ENCODE measurements around the gene RABGAP1L.
"Not testable (repeated sequence)": the region's sequence is repeated elsewhere in the genome, so short reads cannot be mapped to it uniquely, and the experiment has no call there.

Gene RABGAP1L

DNA sequence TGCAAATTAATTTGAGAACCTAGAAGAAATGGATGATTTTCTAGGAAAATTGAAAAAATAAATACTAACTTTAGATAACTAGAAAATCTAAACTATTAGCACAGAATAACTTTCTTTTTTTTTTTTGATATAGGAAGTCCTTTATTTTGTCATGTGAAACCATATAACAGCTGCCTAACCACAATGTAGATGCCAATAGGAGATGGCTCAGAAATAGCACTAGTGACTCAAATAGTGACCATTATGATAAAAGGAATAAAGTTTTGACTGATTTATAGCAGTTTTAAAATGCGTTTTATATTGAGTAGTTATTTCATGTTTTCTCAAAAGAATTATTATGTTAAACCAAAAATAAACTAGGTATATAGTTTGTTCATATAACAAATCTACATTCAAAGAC is 682.4 kb downstream of the RABGAP1L start:
- DNase-seq, result no peak

DNA sequence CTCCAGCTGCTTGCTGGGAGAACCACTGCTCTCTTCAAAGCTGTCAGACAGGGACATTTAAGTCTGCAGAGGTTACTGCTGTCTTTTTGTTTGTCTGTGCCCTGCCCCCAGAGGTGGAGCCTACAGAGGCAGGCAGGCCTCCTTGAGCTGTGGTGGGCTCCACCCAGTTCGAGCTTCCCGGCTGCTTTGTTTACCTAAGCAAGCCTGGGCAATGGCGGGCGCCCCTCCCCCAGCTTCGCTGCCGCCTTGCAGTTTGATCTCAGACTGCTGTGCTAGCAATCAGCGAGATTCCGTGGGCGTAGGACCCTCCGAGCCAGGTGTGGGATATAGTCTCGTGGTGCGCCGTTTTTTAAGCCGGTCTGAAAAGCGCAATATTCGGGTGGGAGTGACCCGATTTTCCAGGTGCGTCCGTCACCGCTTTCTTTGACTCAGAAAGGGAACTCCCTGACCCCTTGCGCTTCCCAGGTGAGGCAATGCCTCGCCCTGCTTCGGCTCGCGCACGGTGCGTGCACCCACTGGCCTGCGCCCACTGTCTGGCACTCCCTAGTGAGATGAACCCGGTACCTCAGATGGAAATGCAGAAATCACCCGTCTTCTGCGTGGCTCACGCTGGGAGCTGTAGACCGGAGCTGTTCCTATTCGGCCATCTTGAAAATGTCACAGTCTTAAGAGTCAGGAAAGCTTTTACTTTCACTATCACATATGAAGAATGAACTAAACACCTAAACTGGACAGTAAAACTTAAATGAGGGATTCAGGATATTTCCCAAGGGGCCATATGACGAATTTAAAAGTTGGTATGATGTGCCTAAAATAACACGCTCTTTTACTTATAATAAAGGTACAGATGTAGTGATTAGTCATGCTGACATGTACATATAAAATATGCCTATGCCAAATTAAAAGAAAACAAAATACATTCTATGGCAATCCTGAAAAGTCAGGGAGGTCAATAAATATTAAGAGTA is 689.6 kb downstream of the RABGAP1L start:
- not testable (repeated sequence) for DNase-seq

DNA sequence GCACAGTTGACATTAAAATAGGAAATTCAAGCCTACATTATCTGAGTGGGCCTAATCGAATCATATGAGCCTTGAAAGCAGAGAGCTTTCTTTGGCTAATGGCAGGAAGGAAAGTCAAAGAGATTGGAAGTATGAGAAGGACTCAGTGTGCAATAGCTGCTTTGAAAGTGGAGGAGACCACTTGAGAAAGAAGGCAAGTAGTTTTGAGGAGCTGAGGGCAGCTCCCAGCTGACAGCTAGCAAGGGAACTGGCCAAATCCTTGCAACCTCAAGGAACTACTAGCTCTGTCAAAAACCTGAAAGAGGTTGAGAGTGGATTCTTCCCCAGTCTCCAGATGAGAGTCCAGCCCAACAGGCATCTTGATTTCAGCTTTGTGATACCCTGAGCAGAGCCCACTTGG is 691.4 kb downstream of the RABGAP1L start:
- no peak for DNase-seq

DNA sequence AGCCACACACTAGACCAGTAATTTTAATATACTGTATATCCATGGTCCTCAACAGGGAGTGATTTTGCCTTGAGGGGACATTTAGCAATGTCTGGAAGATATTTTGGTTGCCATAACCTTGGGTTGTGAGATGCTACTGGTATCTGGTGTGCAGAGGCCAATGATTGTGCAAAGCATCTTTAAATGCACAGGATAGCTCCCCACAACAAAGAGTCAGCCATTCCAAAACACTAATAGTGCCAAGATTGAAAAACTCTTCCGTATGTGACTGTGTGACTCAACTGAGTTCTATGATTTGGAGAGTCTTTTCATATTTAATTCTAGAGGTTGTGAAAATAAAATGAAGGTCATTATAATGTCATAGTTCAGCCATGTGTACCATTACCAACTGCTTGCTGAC is 699.0 kb downstream of the RABGAP1L start:
- no peak for DNase-seq

DNA sequence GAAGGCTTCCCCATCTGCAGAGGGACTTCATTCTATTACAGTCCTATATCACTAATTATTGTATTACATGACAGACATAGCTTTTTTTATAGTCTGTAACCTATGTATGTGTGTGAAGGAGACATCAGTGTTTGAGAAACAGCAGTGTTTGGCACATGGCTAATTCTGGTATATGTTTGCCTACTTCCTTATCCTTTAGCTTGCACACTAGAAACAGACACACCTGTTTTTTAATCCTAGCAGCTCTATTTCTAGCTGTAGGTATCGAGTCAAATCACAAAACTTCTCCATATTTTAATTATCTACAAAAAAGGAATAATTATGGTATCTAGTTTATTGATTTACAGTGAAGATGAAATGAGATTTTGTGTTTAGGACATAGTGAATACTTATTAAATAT is 711.0 kb downstream of the RABGAP1L start:
- no peak for DNase-seq

DNA sequence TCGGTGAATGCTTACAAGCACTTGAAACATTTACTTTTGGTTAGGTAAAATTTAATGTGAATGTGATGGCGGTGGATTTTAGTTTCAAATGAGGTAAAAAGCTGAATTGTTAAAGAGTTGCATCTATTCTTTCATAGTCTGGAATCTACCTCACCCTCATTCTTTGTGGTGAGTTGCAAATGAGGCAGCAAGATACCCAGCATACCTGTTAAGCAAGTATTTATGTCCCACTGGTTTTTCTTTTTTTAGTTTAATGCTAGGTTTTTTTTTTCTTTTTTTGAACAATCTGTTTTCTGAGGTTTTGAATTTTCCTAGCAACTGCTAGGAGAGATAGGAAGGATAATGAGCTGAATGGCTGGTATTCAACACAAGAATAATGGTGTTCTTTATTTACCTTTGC is 712.6 kb downstream of the RABGAP1L start:
- DNase-seq, result no peak

DNA sequence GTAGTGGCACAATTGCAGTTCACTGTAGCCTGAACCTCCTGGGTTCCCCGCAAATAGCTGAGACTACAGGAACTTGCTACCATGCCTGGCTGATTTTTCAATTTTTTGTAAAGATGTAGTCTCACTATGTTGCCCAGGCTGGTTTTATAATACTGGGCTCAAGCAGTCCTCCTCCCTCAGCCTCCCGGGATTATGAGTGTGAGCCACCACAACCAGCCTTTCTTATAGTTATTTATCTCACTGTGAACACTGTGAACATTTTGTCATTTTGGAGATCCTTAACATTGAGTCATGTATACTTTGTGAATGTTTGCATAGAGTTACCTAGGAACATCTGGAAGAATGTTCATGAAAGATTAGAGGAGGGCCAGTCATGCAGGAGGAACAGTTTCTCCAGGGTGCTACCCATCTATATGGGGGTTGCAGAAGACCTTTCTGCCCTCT is 713.3 kb downstream of the RABGAP1L start:
- DNase-seq, result no peak

DNA sequence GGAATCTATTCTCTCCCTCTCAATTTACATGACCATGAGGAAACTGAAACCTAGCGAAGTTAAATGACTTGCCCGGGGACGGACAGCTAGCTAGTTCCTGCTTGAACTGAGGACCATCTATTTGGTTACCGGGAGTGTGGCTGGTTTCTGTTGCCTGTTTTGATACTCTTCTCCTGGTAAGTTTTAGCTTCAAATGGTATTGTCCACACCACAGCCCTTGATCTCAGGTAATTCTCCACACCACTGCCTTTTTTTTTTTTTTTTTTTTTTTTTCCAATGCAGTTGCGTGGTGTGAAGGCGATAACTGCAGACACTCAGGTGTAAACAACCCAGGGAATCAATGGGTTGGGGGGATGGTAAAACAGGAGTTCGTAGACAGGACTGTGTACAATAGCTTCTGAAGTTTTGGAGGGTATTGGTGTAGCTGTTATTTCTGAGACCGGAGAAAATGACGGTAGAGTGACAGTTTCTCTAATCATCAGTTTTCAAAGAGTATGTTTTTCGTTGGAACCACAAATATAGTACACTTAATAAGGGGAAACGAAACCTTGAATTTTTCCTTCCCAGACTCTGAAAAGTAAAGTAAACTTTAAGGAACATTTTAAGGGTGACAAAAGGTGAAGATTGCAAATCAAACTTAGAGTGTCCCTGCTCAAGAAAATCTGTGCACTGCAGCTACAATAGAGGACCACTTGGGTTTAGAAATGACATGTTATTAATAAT is 715.2 kb downstream of the RABGAP1L start:
- no peak for DNase-seq

DNA sequence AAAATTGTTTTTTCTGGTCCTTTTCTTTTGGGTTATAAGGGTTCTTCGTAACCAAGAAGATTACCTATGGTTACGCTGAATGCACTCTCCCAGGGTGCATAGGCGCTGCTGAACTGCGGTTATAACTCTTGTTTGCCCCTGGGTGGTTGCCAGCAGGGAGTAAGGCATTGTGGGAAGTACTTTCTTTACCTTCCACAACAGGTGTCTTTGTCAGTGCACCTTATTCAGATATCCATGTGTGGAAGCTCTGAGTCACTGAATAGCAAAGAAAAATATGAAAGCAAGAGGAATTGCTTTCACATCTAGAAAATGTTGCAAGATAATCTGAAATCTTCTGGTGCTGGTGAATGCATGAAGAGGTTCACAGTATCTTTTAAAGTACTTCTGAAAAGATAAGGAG is 716.0 kb downstream of the RABGAP1L start:
- peak; percentile 15 for DNase-seq

DNA sequence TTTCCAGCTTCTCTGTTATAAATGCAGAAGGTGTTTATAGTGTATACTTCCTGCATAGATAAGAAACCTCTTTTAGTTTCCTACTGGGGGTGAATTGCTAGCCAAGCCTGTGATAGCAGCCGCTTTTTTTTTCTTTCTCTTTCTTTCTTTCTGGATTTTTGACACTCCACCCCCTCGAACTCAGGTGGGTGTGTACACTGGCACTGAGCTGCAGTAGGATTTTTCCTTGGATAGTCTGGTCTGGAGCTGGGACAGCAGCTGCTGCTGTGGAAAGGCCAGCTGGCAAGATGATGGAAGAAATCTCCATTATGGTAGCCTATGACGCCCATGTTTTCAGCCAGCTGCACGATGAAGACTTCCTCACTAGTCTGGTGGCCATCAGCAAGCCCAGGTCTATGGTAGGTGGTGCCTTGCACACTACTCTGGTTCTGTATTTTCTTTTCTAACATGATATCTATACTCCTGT is 717.9 kb downstream of the RABGAP1L start:
- no peak for DNase-seq

DNA sequence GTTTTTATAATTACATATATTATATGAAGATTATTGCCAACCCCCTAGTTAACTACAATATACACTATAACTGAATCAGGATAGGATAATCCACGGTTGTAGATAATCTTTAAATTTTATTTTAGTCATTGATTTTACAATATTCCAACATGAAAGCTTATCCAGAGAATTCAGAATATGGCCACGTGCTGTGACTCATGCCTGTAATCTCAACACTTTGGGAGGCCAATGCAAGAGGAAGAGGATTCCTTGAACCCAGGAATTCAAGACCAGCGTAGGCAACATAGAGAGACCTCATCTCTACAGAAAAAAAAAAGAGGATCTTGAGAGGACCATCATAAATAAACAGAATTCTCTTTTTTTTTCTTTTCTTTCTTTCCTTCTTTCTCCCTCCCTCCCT is 720.9 kb downstream of the RABGAP1L start:
- DNase-seq, result no peak

DNA sequence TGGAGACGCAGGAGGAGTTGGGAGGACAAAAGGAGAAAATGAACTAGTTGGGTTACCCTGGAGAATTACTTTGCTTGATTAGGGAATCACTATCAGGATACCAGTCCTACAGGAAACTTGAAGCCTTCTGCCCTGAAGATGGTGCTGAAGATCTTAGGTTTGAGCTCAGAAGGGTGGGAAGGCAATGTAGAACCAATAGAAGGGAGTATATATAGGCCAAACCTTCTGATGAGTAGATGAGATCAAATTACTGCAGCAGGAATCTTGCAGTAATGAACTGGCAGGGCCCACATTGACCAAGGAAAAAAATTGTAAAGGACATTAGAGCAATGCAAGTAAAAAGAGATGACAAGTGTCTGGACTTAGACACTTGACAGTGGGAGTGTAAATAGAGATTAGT is 724.1 kb downstream of the RABGAP1L start:
- no peak for DNase-seq

DNA sequence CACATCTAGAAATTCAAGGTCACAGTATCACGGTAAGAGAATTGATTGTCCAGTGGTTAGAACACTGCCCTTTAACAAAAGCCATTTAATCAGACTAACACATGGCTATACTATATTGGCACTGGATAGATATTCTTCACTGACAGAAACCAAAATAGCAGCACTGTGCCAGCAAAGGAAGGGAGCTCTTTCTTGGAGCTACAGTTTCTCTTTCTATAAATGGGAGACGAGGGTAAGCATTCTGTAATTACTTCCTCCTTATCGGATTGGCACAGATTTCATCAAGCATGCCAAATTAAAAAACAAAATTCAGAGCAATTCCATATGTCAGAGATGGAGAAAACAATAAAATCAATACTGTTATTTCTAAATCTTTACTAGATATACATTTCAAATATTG is 724.7 kb downstream of the RABGAP1L start:
- no peak for DNase-seq

DNA sequence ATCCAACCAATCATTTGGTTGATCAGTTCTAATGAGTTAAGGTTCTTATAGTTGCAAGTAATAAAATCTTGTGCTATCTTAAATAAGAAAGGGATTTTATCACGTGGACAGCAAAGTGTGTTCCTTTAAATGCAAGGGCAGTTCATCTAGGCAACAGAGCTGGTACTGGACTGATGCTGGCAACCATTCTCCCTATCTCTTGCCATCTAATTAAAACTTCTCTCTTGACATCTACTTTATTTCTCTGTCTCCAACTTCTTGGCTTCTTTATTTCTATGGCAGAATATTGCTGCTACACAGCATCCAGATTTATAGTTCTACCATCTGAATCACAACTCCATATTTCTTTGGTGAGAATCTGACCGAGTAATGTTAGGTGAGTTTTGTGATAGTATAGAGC is 725.2 kb downstream of the RABGAP1L start:
- DNase-seq, result no peak

DNA sequence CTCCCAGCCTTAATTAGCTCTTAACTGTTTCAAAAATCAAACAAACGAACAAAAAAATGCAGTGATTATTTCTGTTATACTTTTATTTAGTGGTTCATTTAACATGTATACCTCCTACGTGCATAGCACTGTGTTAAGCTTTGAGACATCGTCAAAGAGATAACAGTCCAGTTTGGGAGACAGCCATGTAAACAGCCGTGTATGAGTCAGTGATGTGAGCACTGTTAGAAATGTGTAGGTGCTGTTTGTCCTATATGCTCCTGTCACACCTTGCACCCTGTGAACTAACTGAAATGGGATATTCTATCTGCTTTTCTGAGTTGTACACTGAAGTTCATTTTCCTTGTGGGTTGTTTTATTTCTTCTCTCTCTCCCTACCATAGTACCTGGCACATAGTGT is 730.7 kb downstream of the RABGAP1L start:
- no peak for DNase-seq

DNA sequence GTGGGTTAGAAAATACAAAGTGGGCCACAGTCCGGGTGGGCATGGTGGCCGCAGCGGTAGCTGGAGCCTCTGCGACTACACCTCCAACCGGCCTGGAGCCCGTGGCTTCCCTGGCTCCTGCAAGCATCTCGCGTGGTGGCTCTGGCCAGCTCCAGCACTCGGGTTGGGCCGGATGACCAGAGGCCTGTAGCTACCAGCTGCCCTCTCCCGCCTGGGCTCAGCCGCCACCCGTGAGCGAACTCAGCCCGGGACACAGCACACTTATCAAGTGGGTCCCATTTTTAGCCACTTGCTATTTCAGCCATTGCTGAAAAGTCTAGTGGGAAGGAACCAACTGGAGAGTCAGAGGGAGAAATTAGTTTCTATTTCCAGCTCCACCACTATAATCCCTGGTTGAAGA is 732.7 kb downstream of the RABGAP1L start:
- DNase-seq, result no peak

DNA sequence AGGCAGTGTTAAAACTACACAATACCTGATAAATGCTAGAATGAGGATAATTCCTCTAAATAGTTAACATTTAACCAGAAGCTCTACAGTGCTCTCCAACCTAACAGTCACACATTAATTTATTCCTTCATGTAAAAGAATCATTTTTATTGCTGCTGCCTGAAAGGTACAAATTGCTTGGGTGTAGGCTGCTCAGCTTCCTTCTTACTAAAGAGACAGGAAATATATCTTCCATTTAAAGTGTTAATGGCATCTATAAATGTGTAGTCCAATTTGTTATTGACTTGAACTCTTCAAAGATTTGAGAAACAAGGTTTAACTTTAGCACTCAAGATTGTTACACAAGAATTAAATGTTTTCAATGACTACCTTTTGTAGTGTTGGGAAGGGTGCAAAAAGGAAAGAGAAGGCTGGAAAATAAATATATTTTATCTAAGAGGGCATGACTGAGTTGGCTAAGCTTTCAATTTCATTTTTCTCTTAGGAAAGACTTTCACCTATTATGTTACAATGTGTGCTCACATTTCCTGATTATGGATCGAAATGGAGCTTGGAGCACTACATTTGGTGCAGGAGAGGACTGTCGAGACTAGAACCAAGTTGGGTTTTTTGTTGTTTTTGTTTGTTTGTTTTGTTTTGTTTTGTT is 734.9 kb downstream of the RABGAP1L start:
- DNase-seq, result no peak

DNA sequence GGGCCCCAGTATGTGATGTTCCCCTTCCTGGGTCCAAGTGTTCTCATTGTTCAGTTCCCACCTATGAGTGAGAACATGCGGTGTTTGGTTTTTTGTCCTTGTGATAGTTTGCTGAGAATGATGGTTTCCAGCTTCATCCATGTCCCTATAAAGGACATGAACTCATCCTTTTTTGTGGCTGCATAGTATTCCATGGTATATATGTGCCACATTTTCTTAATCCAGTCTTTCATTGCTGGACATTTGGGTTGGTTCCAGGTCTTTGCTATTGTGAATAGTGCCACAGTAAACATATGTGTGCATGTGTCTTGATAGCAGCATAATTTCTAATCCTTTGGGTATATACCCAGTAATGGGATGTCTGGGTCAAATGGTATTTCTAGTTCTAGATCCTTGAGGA is 736.3 kb downstream of the RABGAP1L start:
- not testable (repeated sequence) for DNase-seq

DNA sequence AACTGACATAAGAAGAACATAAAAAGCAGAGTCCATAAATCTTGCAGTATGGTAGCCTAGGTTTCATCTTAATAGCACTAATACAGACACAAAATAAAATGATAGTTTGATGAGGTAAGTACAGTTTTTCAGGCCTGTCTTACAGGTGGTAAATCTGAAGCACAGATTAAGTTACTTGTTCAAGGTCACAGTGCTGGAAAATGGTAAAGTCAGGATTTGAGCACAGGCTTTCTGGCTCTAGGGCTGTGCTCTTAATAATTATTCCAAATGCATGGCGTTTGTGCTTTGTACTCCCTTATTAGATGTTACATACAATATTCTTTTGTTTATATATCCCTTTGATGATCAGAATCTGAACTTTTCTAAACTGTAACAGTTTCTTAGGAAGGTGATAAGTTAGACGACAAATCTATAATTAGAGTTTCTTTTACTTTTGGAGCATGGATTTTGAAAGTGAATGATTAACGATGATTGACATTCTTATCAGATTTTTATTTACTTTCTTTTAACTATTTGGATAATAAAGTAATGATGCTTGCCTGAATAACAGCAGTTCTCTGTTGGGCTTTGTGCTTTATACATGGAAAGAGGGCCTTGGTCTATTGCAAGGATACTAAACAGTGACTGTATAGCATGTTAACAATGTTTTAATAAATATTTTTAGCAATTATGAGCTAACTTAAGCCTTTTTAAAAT is 738.9 kb downstream of the RABGAP1L start:
- no peak for DNase-seq

DNA sequence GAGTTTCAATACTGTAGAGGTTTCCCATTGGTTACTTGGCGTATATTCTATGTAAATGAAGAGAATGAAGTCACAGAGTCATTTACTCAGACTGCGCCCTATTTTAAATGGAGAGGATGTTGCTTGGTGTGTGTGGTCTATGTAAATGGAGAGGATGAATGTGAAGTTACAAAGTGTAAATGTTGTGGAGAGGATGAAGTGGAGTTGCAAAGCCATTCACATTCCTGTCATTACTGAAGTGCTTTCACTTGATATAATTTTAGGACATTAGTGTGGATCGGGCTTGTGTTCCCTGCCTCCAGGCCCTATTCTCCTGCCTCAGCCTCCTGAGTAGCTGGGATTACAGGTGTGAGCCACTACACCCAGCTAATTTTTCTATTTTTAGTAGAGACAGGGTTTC is 741.0 kb downstream of the RABGAP1L start:
- no peak for DNase-seq

DNA sequence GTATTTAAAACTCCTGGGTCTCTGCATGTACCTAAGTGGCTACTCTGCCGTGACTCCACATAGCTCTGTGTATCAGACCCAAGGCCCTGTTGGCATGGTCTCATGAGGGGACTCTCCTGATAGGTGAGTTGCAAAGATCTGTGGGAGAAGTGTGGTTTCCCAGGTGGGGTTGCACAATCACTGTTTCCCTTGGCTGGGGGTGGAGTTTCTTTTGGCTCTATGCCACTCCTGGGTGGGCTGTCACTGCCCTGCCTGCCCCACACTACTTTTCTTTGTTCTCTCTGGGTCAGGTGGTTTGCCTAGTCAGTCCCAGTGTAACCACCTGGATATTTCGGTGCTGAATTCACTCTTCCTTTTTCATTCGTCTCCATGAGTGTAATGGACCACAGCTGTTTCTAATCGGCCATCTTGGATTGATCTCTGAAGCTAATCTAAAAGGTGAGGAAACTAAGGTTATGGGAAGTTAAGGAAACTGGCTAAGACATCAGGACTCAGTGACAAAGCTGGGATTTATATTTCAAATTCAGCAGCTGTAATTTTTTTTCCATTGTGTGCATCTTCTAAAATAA is 743.3 kb downstream of the RABGAP1L start:
- DNase-seq, result no peak

DNA sequence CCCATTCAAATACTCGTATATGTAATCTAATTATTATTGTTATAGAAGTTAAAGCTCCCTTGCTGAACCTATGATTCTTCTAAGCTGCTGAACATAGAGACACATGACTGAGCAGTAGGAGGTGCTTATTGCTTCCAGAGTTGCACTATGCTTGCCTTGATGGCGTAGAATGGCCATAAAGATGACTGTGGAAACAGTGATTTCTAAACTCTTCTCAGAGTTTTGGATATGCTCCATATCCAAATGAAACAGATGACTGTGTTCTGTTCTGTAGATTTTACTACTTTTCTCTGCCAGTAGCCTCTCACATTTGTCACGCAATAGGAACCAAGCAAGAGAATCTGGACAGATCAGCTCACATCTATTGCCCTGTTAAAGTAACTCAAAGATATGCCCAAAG is 752.3 kb downstream of the RABGAP1L start:
- no peak for DNase-seq

DNA sequence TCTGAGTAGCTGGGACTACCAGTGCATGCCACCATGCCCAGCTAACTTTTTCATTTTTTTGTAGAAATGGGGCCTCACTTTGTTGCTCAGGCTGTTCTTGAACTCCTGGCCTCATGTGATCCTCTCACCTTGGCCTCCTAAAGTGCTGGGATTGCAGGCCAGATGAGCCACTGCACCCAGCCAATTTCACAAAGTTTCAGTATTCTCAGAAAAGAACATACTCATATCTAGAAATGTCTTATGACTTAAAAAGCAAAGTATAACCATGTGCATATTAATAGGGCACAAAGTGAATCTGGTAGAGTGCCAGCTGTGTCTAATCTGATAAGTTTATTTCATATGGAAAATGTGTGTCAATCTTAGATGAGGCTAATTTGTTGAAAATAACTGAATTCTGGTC is 752.9 kb downstream of the RABGAP1L start:
- DNase-seq, result peak; percentile 46

Data from activated naive CD4-positive, alpha-beta T cell treated with anti-CD3 and anti-CD28 coated beads, Interleukin-2, amount 50 U/mL, for 16 hours (primary cell).